Duodenal mucosa (tissue), 2 donors: ENCODE measurements around the gene RABL6.
"Not testable (repeated sequence)": the region's sequence is repeated elsewhere in the genome, so short reads cannot be mapped to it uniquely, and the experiment has no call there.

Experiments used
- H3K27ac ChIP-seq: one replicate; pipeline ENCODE4 v1.7.0; 2013; ENCODE audit warnings: low read depth, low read length
- H3K27me3 ChIP-seq, 2 donors: one replicate each; pipeline ENCODE4 v1.7.0; 2013; ENCODE audit warnings: low read length in 2 of 2, control low read depth in 1 of 2; ENCODE audit not compliant: insufficient read depth in 2 of 2, control insufficient read depth in 1 of 2
- H3K36me3 ChIP-seq, 2 donors: one replicate each; pipeline ENCODE4 v1.7.0; 2013; ENCODE audit warnings: low read length in 2 of 2, control low read depth in 1 of 2; ENCODE audit not compliant: insufficient read depth in 2 of 2, control insufficient read depth in 1 of 2
- H3K4me1 ChIP-seq, 2 donors: one replicate each; pipeline ENCODE4 v1.7.0; 2013; ENCODE audit warnings: low read length in 2 of 2, control low read depth in 1 of 2; ENCODE audit not compliant: insufficient read depth in 2 of 2, control insufficient read depth in 1 of 2
- H3K4me3 ChIP-seq, 2 donors: one replicate each; pipeline ENCODE4 v1.7.0; 2013; ENCODE audit warnings: low read length in 2 of 2, low read depth in 1 of 2
- H3K9ac ChIP-seq, 2 donors: one replicate each; pipeline ENCODE4 v1.7.0; 2013; ENCODE audit warnings: low read length in 2 of 2, low read depth in 1 of 2
- H3K9me3 ChIP-seq, 2 donors: one replicate each; pipeline ENCODE4 v1.7.0; 2013; ENCODE audit warnings: low read length in 2 of 2, control low read depth in 1 of 2; ENCODE audit not compliant: control insufficient read depth in 1 of 2

RABL6 gene

GRCh38 chr9:136763649-136764035 lies 44.1 kb upstream of the RABL6 start:
- Histone ChIP-seq H3K27me3 (peaks cover 6 to 23% of the 10 kb centered on the region in 2 donors), H3K4me3 (no peak overlapping the region), H3K27ac (no peak overlapping the region), H3K36me3 (no peaks in the 10 kb centered on the region), H3K9me3 (no peaks in the 10 kb centered on the region), H3K9ac (no peak overlapping the region), H3K4me1 (peaks cover 0 to 5% of the 10 kb centered on the region in 2 donors)

- H3K4me3 ChIP-seq, result no peak within 1 kb of the TSS
- peaks cover 0 to 5% of the 10 kb centered on the region in 2 donors for H3K4me1 ChIP-seq
- H3K9ac ChIP-seq, result no peak within 1 kb of the TSS
- H3K9me3 ChIP-seq, result no peaks in the 10 kb centered on the region
- H3K27ac ChIP-seq, result no peak within 1 kb of the TSS
- peaks cover 6 to 23% of the 10 kb centered on the region in 2 donors for H3K27me3 ChIP-seq
- no peaks in the 10 kb centered on the region for H3K36me3 ChIP-seq
These were observed 43.4 kb upstream of the RABL6 start, which contains the start of gene LCN15 for GRCh38 chr9:136764301-136764891. Gene LCN15 (minus strand): TSS chr9:136764518. CDS start chr9:136764488, 30 bp downstream.

GRCh38 chr9:136765041-136765440 lies 42.7 kb upstream of the RABL6 start:
- peaks cover 0 to 5% of the 10 kb centered on the region in 2 donors for H3K4me1 ChIP-seq
- no peaks in the 10 kb centered on the region for H3K9me3 ChIP-seq
- no peak overlapping the region for H3K9ac ChIP-seq
- peaks cover 6 to 23% of the 10 kb centered on the region in 2 donors for H3K27me3 ChIP-seq
- H3K36me3 ChIP-seq, result no peaks in the 10 kb centered on the region
- no peak overlapping the region for H3K4me3 ChIP-seq
- no peak overlapping the region for H3K27ac ChIP-seq

- peaks cover 6 to 19% of the 10 kb centered on the region in 2 donors for H3K27me3 ChIP-seq
- not testable (repeated sequence) for H3K27ac ChIP-seq
These were observed 41.9 kb upstream of the RABL6 start for GRCh38 chr9:136765745-136766409.

GRCh38 chr9:136766410-136767120 lies 41.2 kb upstream of the RABL6 start:
- not testable (repeated sequence) for H3K4me1 ChIP-seq, H3K9me3 ChIP-seq, H3K9ac ChIP-seq, H3K4me3 ChIP-seq, H3K27ac ChIP-seq, H3K36me3 ChIP-seq
- peaks cover 6 to 18% of the 10 kb centered on the region in 2 donors for H3K27me3 ChIP-seq

More at GRCh38 chr9:136765745-136766409, 41.9 kb upstream of the RABL6 start:
- not testable (repeated sequence) for H3K4me1 ChIP-seq, H3K9me3 ChIP-seq, H3K36me3 ChIP-seq, H3K9ac ChIP-seq, H3K4me3 ChIP-seq

GRCh38 chr9:136769710-136770191 lies 38.0 kb upstream of the RABL6 start:
- Histone ChIP-seq H3K36me3 (no peaks in the 10 kb centered on the region), H3K9ac (no peak overlapping the region), H3K4me3 (no peak overlapping the region), H3K9me3 (peaks cover 8 to 9% of the 10 kb centered on the region in 2 donors), H3K27me3 (peaks cover 6 to 8% of the 10 kb centered on the region in 2 donors), H3K4me1 (no peaks in the 10 kb centered on the region), H3K27ac (no peak overlapping the region)

GRCh38 chr9:136771907-136772415 lies 35.8 kb upstream of the RABL6 start:
- Histone ChIP-seq H3K4me1 (peaks cover 3 to 4% of the 10 kb centered on the region in 2 donors), H3K9me3 (peaks cover 8 to 9% of the 10 kb centered on the region in 2 donors), H3K4me3 (no peak overlapping the region), H3K36me3 (no peaks in the 10 kb centered on the region), H3K9ac (no peak overlapping the region), H3K27me3 (peaks cover 6 to 8% of the 10 kb centered on the region in 2 donors), H3K27ac (no peak overlapping the region)

GRCh38 chr9:136773386-136774044 lies 34.2 kb upstream of the RABL6 start:
- no peaks in the 10 kb centered on the region for H3K36me3 ChIP-seq
- H3K4me3 ChIP-seq, result no peak overlapping the region
- H3K9ac ChIP-seq, result no peak overlapping the region
- no peak overlapping the region for H3K27ac ChIP-seq
- H3K4me1 ChIP-seq, result peaks cover 10 to 11% of the 10 kb centered on the region in 2 donors
- H3K27me3 ChIP-seq, result no peaks in the 10 kb centered on the region
- H3K9me3 ChIP-seq, result peaks cover 8 to 9% of the 10 kb centered on the region in 2 donors

- no peak overlapping the region for H3K27ac ChIP-seq
- no peak overlapping the region for H3K4me3 ChIP-seq
- H3K4me1 ChIP-seq, result peaks cover 10 to 11% of the 10 kb centered on the region in 2 donors
- H3K9me3 ChIP-seq, result peaks cover 8 to 9% of the 10 kb centered on the region in 2 donors
- H3K36me3 ChIP-seq, result no peaks in the 10 kb centered on the region
- H3K27me3 ChIP-seq, result no peaks in the 10 kb centered on the region
- no peak overlapping the region for H3K9ac ChIP-seq
These were observed 33.2 kb upstream of the RABL6 start for GRCh38 chr9:136774416-136775045.
